ENCODE results near the gene XG. TPM values are rescaled to one million over a fixed set of nuclear protein-coding genes. Genes with fewer than 3 reads are reported as not detected.

The XG gene
- total RNA-seq, 1 donor = 4.7 TPM

GRCh38 chrX:2781226-2781571, 29.4 kb downstream of the XG start:
- TF ChIP-seq CTCF (IDR thresholded peaks at IDR 0.05; ENCODE audit: insufficient read depth, low read depth, low read length) = no peak
- H3K4me3 ChIP-seq (ENCODE audit: low read depth, low read length) = no peak overlapping the region
- no peak for DNase-seq (ENCODE audit: low read depth)

DNA sequence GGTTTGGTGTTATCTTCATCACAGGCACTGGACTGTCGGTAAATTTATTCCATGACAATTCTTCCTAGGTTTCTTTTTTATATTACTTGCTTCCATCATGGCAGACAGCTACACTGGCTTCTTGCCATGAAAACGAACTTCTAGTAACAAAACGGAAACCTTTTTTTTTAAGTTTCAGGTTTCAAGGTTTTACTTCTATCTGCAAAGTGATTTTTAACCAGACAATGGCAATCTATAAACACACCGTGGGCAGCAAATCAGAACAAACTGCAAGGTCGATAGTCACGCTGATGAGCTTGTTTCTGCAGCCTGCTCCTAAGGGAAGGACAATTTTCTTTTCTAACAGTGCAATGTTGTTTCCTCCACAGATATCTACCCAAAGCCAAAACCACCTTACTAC, 29.9 kb downstream of the XG start:
- DNase-seq (ENCODE audit: low read depth) = no peak
- no peak overlapping the region for H3K4me3 ChIP-seq (ENCODE audit: low read depth, low read length)
- TF ChIP-seq CTCF (IDR thresholded peaks at IDR 0.05; ENCODE audit: insufficient read depth, low read depth, low read length) = no peak

DNA sequence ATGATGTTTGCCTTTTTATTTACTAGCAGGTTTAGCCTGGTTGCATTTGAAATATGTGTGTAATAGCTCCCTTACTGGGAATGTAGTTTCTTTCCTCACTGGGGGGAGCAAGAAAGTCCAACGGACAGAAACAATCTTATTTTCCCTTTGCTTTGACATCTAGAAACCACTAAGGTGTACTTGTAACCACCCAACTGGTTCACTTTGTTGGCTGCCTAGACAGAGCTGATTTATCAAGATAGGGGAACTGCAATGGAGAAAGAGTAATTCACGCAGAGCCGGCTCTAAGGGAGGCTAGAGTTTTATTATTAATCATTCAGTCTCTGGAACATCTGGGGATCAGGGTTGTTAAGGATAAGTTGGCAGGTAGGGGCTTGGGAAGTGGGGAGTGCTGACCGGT, 30.3 kb downstream of the XG start:
- TF ChIP-seq CTCF (IDR thresholded peaks at IDR 0.05; ENCODE audit: insufficient read depth, low read depth, low read length) = no peak
- no peak for DNase-seq (ENCODE audit: low read depth)
- H3K4me3 ChIP-seq (ENCODE audit: low read depth, low read length) = no peak overlapping the region

DNA sequence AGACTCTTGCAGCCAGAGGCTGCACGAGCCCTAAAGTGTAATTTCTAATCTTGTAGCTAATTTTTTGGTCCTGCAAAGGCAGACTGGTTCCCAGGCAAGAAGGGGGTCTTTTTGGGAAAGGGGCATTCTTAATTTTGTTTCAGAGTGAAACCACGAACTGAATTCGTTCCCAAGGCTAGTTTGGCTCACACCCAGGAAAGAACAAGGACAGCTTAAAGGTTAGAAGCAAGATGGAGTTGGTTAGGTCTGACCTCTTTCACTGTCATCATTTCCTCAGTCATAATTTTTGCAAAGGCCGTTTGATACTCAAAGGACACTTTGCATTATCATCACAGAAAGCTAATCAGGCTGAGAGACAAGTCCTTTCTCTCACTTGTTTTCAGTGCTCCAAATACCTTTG, 30.9 kb downstream of the XG start:
- TF ChIP-seq CTCF (IDR thresholded peaks at IDR 0.05; ENCODE audit: insufficient read depth, low read depth, low read length) = no peak
- no peak for DNase-seq (ENCODE audit: low read depth)
- H3K4me3 ChIP-seq (ENCODE audit: low read depth, low read length) = no peak overlapping the region

GRCh38 chrX:2784026-2784425, 32.2 kb downstream of the XG start:
- DNase-seq (ENCODE audit: low read depth) = no peak
- no peak for TF ChIP-seq CTCF (IDR thresholded peaks at IDR 0.05; ENCODE audit: insufficient read depth, low read depth, low read length)
- H3K4me3 ChIP-seq (ENCODE audit: low read depth, low read length) = no peak overlapping the region

DNA sequence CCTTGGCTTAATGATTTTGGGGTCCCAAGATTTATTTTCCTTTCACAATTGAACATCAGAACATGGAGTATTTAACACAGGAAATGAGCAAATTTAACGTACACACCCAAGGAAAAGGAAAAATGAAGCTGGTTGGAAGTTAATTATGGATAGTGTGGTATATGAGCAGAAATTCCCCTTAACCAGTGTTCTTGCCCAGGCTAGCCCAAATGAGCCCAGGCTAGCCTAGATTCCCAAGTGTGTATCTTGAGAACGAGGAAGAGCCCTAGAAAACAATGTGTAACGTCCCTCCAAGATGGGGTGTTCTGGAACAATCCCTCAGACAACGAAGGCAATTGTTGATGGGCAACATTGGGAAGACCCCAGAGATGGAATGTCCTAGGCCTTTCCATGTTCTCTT, 33.7 kb downstream of the XG start:
- no peak overlapping the region for H3K4me3 ChIP-seq (ENCODE audit: low read depth, low read length)
- TF ChIP-seq CTCF (IDR thresholded peaks at IDR 0.05; ENCODE audit: insufficient read depth, low read depth, low read length) = no peak
- no peak for DNase-seq (ENCODE audit: low read depth)

DNA sequence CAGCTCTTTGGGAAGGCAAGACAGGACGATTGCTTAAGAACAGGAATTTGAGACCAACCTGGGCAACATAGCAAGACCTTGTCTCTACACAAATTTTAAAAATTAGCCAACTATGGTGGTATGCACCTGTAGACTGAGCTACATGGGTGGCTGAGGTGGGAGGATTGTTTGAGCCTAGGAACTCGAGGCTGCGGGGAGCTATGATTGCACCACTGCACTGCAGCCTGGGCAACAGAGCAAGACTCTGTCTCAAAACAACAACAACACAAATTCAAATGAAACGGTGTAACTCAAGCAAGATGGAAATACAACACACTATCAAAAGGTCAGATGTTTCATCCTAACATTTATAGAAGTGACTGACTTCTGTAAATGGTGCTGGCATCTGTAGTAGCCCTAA, 37.1 kb downstream of the XG start:
- TF ChIP-seq CTCF (IDR thresholded peaks at IDR 0.05; ENCODE audit: insufficient read depth, low read depth, low read length) = no peak
- no peak for DNase-seq (ENCODE audit: low read depth)
- no peak overlapping the region for H3K4me3 ChIP-seq (ENCODE audit: low read depth, low read length)
